Measurements from ENCODE around the gene OR13C9. TPM values are rescaled to one million over a fixed set of nuclear protein-coding genes. Genes with fewer than 3 reads are reported as not detected.

OR13C9 gene
- total RNA-seq, 2 experiments from 2014 or later = not detected

Other genes starting within 250 kb of the OR13C9 start
- gene OR13F1, start 113.9 kb downstream of the OR13C9 start, total RNA-seq = not detected
- gene OR13C4, start 91.0 kb downstream of the OR13C9 start, total RNA-seq = not detected
- gene OR13C3, start 81.3 kb downstream of the OR13C9 start, total RNA-seq = not detected
- not detected for gene OR13C8, start 49.0 kb downstream of the OR13C9 start, total RNA-seq
- not detected for gene OR13C5, start 18.8 kb downstream of the OR13C9 start, total RNA-seq
- not detected for gene OR13C2, start 12.6 kb downstream of the OR13C9 start, total RNA-seq
- not detected for gene OR13D1, start 76.3 kb upstream of the OR13C9 start, total RNA-seq
- 10 to 100 TPM in 1 of 2 experiments, 1 to 10 TPM in 1; 9.9 to 10.4 TPM for gene NIPSNAP3A, start 129.5 kb upstream of the OR13C9 start, total RNA-seq
- under 1 TPM; 0.46 to 0.59 TPM for gene NIPSNAP3B, start 145.9 kb upstream of the OR13C9 start, total RNA-seq

Measured in activated CD8-positive, alpha-beta memory T cell treated with anti-CD3 and anti-CD28 coated beads for 36 hours (primary cell).